ENCODE data around the gene PLEKHA1.

The PLEKHA1 gene

GRCh38 chr10:122407375-122408125, 33.0 kb downstream of the PLEKHA1 start:
- H3K9me3 Mint-ChIP-seq: no peaks in the 10 kb centered on the region
- ATAC-seq (replicated peaks) (peak in 1 of 2 donors; percentile 46), DNase-seq (no peak)
- H3K4me3 Mint-ChIP-seq: no peak overlapping the region
- H3K27me3 Mint-ChIP-seq: no peaks in the 10 kb centered on the region
- no peak overlapping the region for H3K27ac Mint-ChIP-seq
- H3K4me1 Mint-ChIP-seq: peaks cover 0 to 12% of the 10 kb centered on the region in 2 donors
- H3K36me3 Mint-ChIP-seq: peaks cover 8 to 15% of the 10 kb centered on the region in 2 donors

GRCh38 chr10:122413327-122413726, 38.8 kb downstream of the PLEKHA1 start:
- no peak overlapping the region for H3K27ac Mint-ChIP-seq
- peaks cover 14 to 27% of the 10 kb centered on the region in 2 donors for H3K36me3 Mint-ChIP-seq
- H3K27me3 Mint-ChIP-seq: no peaks in the 10 kb centered on the region

GRCh38 chr10:122417667-122418066, 43.2 kb downstream of the PLEKHA1 start:
- Mint-ChIP-seq H3K36me3 (peaks cover 16 to 36% of the 10 kb centered on the region in 2 donors), H3K4me3 (no peak overlapping the region), H3K27me3 (no peaks in the 10 kb centered on the region), H3K4me1 (peaks cover 25 to 44% of the 10 kb centered on the region in 2 donors), H3K27ac (no peak overlapping the region), H3K9me3 (peaks cover 0 to 1% of the 10 kb centered on the region in 2 donors)
- DNase-seq: no peak
- ATAC-seq (replicated peaks): no peak

More at GRCh38 chr10:122413327-122413726, 38.8 kb downstream of the PLEKHA1 start:
- DNase-seq: no peak
- no peak for ATAC-seq (replicated peaks)
- H3K4me3 Mint-ChIP-seq: no peak overlapping the region
- H3K4me1 Mint-ChIP-seq: peaks cover 5 to 21% of the 10 kb centered on the region in 2 donors
- H3K9me3 Mint-ChIP-seq: peaks cover 0 to 1% of the 10 kb centered on the region in 2 donors

- ATAC-seq (replicated peaks) (no peak), DNase-seq (no peak)
- H3K9me3 Mint-ChIP-seq: peaks cover 0 to 1% of the 10 kb centered on the region in 2 donors
- H3K27me3 Mint-ChIP-seq: no peaks in the 10 kb centered on the region
- no peak overlapping the region for H3K4me3 Mint-ChIP-seq
- H3K27ac Mint-ChIP-seq: no peak overlapping the region
- peaks cover 25 to 45% of the 10 kb centered on the region in 2 donors for H3K4me1 Mint-ChIP-seq
- H3K36me3 Mint-ChIP-seq: peaks cover 16 to 34% of the 10 kb centered on the region in 2 donors
Measured at GRCh38 chr10:122419016-122419415, 44.5 kb downstream of the PLEKHA1 start.

- DNase-seq: no peak
- Mint-ChIP-seq H3K9me3 (peaks cover 0 to 1% of the 10 kb centered on the region in 2 donors), H3K4me1 (peaks cover 27 to 45% of the 10 kb centered on the region in 2 donors), H3K27ac (no peak overlapping the region), H3K36me3 (peaks cover 13 to 29% of the 10 kb centered on the region in 2 donors), H3K27me3 (no peaks in the 10 kb centered on the region), H3K4me3 (no peak overlapping the region)
- no peak for ATAC-seq (replicated peaks)
Measured at GRCh38 chr10:122419876-122420623, 45.5 kb downstream of the PLEKHA1 start.

GRCh38 chr10:122420624-122421007, 46.1 kb downstream of the PLEKHA1 start:
- no peak overlapping the region for H3K27ac Mint-ChIP-seq
- H3K9me3 Mint-ChIP-seq: peaks cover 0 to 1% of the 10 kb centered on the region in 2 donors
- H3K4me1 Mint-ChIP-seq: peaks cover 27 to 45% of the 10 kb centered on the region in 2 donors
- peaks cover 13 to 29% of the 10 kb centered on the region in 2 donors for H3K36me3 Mint-ChIP-seq
- ATAC-seq (replicated peaks) (peak in 1 of 2 donors; percentile 13), DNase-seq (no peak)
- H3K27me3 Mint-ChIP-seq: no peaks in the 10 kb centered on the region
- H3K4me3 Mint-ChIP-seq: no peak overlapping the region

GRCh38 chr10:122421054-122421625, 46.6 kb downstream of the PLEKHA1 start:
- H3K4me3 Mint-ChIP-seq: peak overlapping the region in 1 of 2 donors; percentile 5
- peaks cover 11 to 29% of the 10 kb centered on the region in 2 donors for H3K36me3 Mint-ChIP-seq
- no peak overlapping the region for H3K27ac Mint-ChIP-seq
- peak in 1 of 2 donors; percentile 35 for ATAC-seq (replicated peaks)
- peaks cover 0 to 1% of the 10 kb centered on the region in 2 donors for H3K9me3 Mint-ChIP-seq
- no peak for DNase-seq
- H3K27me3 Mint-ChIP-seq: no peaks in the 10 kb centered on the region
- H3K4me1 Mint-ChIP-seq: peaks cover 26 to 44% of the 10 kb centered on the region in 2 donors

GRCh38 chr10:122421742-122422141, 47.2 kb downstream of the PLEKHA1 start:
- peaks cover 8 to 27% of the 10 kb centered on the region in 2 donors for H3K36me3 Mint-ChIP-seq
- no peak overlapping the region for H3K4me3 Mint-ChIP-seq
- DNase-seq: no peak
- H3K9me3 Mint-ChIP-seq: peaks cover 0 to 1% of the 10 kb centered on the region in 2 donors
- H3K27ac Mint-ChIP-seq: no peak overlapping the region
- peak; percentile 63 to 75 for ATAC-seq (replicated peaks)
- no peaks in the 10 kb centered on the region for H3K27me3 Mint-ChIP-seq
- peaks cover 24 to 39% of the 10 kb centered on the region in 2 donors for H3K4me1 Mint-ChIP-seq

GRCh38 chr10:122422266-122422989, 47.9 kb downstream of the PLEKHA1 start:
- no peak for DNase-seq
- Mint-ChIP-seq H3K4me1 (peaks cover 30 to 39% of the 10 kb centered on the region in 2 donors), H3K9me3 (no peaks in the 10 kb centered on the region), H3K27ac (no peak overlapping the region), H3K36me3 (peaks cover 6 to 25% of the 10 kb centered on the region in 2 donors), H3K4me3 (no peak overlapping the region), H3K27me3 (no peaks in the 10 kb centered on the region)
- peak in 1 of 2 donors; percentile 46 for ATAC-seq (replicated peaks)

GRCh38 chr10:122424059-122424458, 49.6 kb downstream of the PLEKHA1 start:
- no peak overlapping the region for H3K4me3 Mint-ChIP-seq
- H3K27me3 Mint-ChIP-seq: no peaks in the 10 kb centered on the region
- no peaks in the 10 kb centered on the region for H3K9me3 Mint-ChIP-seq
- H3K4me1 Mint-ChIP-seq: peaks cover 34 to 43% of the 10 kb centered on the region in 2 donors
- H3K27ac Mint-ChIP-seq: no peak overlapping the region
- no peak for ATAC-seq (replicated peaks)
- no peak for DNase-seq
- H3K36me3 Mint-ChIP-seq: peaks cover 6 to 19% of the 10 kb centered on the region in 2 donors

- no peak overlapping the region for H3K4me3 Mint-ChIP-seq
- H3K27me3 Mint-ChIP-seq: no peaks in the 10 kb centered on the region
- H3K9me3 Mint-ChIP-seq: no peaks in the 10 kb centered on the region
- ATAC-seq (replicated peaks) (no peak), DNase-seq (no peak)
- H3K27ac Mint-ChIP-seq: no peak overlapping the region
- peaks cover 10 to 17% of the 10 kb centered on the region in 2 donors for H3K36me3 Mint-ChIP-seq
- peaks cover 22 to 39% of the 10 kb centered on the region in 2 donors for H3K4me1 Mint-ChIP-seq
Measured at GRCh38 chr10:122426829-122427228, 52.3 kb downstream of the PLEKHA1 start.

- H3K9me3 Mint-ChIP-seq: no peaks in the 10 kb centered on the region
- no peak overlapping the region for H3K27ac Mint-ChIP-seq
Measured at GRCh38 chr10:122427280-122427679, 52.8 kb downstream of the PLEKHA1 start.

GRCh38 chr10:122435212-122435827, 60.8 kb downstream of the PLEKHA1 start:
- peaks cover 2% of the 10 kb centered on the region in 2 donors for H3K9me3 Mint-ChIP-seq
- H3K27me3 Mint-ChIP-seq: no peaks in the 10 kb centered on the region
- DNase-seq (no peak), ATAC-seq (replicated peaks) (peak; percentile 49 to 50)
- peaks cover 3 to 8% of the 10 kb centered on the region in 2 donors for H3K4me1 Mint-ChIP-seq
- peaks cover 11 to 13% of the 10 kb centered on the region in 2 donors for H3K36me3 Mint-ChIP-seq
- no peak overlapping the region for H3K4me3 Mint-ChIP-seq
- H3K27ac Mint-ChIP-seq: no peak overlapping the region

More at GRCh38 chr10:122427280-122427679, 52.8 kb downstream of the PLEKHA1 start:
- H3K4me3 Mint-ChIP-seq: no peak overlapping the region
- ATAC-seq (replicated peaks): peak; percentile 64 to 70
- peaks cover 19 to 34% of the 10 kb centered on the region in 2 donors for H3K4me1 Mint-ChIP-seq
- H3K36me3 Mint-ChIP-seq: peaks cover 10 to 17% of the 10 kb centered on the region in 2 donors
- H3K27me3 Mint-ChIP-seq: no peaks in the 10 kb centered on the region
- no peak for DNase-seq
